ENCODE results near the gene ADGRD1.

Gene ADGRD1

DNA sequence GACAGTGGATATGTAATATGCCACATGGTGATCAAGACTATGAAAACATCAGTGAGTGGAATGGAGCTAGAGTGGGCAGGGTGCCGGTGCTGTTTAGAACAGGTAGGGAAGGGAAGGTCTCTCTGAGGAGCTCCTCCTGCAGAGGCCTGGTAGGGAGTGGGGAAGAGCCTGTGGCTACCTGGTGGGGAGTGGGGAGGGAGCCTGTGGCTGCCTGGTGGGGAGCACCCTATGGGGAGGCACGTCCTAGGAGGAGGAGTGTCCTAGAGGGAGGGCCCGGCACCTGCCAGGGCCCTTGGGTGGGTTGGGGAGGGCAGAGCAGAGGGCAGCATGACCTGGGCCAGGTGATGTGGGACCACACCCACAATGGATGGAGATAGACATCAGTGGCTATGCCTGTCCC is 122.6 kb downstream of the ADGRD1 start:
- DNase-seq = no peak

DNA sequence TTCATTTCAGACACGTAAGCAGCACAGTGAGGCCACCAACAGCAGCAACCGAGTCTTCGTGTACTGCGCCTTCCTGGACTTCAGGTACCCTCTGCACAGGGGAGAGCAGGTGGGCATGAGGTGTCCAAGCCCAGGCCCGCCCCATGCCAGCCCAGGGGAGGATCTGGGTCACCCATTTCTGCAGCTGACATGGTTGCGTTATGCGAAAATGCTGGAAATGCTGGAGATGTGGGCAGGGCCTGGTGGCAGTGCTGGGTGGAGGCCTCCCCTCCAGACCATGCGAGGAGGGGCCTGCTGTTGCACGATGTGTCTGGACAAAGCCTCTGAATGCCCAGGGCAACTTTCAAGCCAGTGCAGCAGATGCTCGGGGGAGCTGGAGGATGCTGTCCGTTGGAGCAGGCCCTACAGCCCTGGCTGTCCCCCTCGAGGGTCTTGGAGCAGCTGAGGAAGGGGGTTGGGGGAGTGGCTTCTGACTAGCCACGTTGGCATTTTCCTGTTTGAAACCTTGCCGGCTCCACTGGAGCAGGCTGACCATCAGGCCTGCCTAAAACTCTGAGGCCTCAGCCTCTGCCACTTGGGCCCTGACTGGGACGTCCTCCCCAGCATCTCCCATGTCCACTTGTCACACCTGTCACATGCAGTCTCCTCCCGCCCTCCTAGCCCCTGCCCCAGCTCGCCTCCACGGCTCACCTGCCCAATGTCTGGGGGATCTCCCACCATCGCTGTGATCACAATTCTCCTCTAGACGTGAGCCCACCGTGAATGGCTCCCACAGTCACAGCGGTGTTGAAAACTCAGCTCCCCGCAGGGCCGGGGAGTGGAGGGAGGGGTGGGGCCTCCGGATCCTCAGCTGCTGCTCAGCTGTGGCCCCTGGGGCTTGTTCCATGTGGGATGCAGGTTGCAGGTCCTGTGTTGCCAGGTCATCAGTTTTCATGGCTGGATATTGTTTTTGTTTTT is 123.4 kb downstream of the ADGRD1 start:
- DNase-seq = no peak

DNA sequence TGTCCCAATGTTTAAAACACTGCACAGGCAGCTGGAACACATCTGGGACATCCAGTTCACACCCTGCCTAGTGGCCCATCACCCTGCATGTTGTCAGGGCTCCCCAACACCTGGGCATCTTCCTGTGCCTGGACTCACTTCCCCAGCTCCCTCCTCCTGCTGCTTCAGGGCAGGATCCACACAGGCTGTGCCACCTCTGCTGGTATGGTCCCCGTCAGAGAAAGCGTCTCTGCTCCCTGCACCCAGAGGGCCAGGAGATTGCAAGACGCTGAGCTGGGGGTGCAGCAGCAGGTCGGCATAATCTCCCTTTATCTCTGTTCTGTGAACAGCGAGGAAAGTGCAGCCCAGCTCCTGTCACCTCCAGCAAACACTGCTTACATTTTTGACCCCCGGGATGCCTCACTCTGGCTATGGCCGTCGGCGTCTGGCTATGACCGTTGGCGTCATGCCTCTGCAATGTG is 124.3 kb downstream of the ADGRD1 start:
- no peak for DNase-seq

DNA sequence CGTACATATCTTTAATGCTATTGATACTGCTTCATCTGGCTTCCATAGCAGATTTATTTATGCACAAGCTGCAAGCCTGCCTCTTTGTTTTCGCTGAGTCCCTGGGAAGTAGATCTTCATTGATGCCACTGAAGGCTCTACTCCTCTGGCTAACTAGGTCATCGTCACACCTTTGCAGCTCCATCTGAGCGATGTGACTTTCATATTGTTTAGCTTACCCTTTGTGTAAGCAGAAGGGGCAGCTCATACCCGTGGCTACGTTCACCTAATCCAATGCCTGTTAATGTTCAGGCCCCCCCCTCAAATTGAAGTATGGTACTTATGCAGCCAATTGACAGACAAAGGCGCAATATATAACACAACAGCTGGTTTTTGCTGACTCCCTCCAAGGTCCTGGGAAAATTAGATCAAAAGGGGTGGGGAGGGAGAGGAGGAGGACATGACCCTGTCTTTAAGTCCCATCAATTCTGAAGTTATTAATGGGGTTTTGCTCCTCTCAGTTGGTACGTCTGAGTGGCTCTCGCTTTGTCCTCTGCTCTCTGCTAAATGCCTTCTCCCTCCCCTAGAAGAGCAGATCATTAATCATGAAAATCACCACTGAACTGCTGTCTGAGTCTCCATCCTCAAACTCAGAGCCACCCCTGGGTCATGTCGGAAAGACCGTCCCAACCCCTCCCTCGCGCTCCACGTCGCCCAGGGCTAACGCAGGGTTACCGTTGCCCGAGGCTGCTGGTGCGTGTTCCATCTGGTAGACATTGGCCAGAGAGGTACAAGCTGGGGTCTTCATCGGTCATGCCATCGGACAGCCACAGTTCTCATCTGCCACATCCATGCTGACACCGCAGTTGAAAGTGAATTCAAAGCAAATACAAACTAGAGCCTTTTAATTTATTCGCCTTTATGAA is 128.8 kb downstream of the ADGRD1 start:
- DNase-seq = no peak

DNA sequence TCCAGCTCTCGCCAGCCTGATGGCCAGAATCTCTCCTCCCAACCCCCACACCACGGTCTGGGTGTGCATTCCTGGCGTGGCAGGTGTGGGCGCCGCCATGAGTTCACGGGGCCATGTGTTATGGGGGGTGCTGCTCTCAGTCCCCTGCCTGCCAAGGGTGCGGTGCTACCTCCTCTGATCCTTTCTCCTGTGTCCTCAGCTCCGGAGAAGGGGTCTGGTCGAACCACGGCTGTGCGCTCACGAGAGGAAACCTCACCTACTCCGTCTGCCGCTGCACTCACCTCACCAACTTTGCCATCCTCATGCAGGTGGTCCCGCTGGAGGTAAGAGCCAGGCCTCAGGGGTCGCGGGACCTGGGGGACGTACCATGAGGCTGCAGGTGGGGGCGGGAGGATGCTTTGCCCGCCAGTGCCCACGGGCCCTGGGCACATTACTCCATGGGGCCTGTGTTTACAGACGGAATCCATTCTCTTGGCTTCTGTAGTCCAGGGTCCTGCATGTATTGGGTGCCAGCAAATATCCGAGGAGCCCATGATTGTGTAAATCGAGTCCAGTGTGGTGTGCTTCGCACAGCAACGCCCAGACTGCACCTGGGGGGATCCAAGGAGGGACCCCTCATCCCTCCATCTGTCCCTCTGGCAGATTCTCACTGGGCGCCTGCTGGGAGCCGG is 130.8 kb downstream of the ADGRD1 start:
- peak; percentile 0 for DNase-seq

DNA sequence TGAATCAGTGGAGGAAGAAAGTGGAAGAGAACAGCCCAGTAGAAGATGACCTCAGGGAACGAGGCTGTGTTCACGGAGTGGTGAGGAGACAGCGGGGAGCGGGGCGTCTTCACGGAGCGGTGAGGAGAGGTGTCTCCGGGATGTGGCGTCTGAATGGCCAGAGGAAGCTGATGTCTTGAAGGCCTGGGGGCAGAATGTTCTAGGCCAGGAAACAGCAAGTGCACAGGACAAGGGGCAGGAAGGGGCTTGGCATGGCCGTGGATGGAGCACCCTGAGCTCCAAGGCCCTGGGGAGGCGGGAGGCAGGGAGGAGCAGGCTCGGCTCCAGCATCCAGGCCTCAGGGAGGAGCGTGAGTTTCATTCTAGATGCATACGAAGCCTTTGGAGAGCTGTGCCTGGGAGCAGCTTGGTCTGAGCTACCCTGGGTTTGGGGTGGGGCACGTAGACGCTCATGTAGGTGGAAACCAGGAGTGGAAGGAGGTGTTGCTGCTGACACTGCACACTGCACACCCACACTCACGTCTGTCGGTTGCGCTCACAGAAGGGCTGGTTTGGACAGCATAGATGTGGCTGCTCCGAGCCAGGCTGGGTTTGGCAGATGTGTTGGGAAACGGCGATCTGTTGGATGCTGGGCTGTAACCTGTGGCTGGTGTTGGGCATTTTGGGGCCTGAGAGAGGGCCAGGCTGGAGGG is 131.6 kb downstream of the ADGRD1 start:
- peak; percentile 1 for DNase-seq

DNA sequence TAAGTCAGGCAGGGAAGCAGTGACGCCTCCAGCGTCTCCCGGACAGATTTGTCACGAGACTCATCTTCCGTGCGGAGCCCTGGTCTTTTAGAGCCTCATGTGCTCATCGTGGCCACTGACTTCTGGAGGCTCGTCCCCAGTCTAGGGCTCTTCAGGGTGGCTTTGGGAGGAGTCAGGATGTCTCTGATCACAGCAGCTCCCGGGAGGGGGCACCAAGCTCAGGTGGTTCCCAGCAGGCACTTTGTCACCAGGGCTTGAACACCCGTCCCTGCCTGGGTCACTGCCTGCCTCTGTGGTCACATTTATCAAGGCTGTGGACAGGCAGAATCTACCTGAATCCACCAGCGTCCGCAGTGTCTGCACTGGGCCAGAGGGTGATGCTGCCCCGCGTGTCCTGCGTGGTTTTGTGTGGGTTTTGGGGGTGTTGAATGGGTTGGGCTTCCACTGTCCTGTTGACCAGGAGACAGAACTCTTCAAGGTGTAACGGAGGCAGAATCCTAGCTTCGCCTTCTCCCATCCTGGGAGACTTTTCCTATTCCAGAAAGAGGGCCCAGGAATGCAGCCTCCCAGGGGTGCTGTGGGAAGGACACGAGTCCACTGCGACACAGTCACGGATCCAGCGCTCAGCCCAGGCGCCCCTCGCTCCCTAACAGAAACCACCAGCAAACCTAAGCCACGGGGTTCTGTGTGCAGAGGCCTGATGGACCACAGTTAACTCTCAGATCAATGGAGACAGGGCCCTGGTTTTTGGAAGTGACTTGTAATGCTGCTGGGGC is 132.3 kb downstream of the ADGRD1 start:
- DNase-seq = peak; percentile 0

DNA sequence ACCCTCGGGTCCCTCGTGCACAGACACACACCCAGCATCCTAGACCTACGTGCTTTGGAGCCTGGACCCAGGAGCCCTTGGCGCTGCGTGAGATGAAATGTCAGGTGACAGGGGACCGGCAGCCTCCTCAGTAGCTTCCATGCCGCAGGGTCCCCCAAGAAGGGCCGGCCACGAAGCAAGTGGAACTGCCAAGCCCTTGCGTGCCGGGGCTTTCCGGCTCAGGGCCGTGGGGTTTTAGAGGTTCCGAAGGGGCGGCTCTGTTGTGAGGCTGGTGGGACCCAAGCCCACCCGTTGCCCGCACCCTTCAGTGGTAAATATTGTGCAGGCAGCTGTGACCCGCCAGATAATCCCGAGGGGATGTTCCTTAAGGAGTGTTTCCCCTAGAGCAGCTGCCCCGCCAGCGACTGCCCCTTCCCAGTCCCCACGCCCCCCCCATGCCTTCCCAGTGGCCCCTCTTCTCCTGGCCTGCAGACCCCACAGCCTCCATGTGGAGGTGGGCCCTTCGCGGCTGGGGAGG is 133.7 kb downstream of the ADGRD1 start:
- no peak for DNase-seq

DNA sequence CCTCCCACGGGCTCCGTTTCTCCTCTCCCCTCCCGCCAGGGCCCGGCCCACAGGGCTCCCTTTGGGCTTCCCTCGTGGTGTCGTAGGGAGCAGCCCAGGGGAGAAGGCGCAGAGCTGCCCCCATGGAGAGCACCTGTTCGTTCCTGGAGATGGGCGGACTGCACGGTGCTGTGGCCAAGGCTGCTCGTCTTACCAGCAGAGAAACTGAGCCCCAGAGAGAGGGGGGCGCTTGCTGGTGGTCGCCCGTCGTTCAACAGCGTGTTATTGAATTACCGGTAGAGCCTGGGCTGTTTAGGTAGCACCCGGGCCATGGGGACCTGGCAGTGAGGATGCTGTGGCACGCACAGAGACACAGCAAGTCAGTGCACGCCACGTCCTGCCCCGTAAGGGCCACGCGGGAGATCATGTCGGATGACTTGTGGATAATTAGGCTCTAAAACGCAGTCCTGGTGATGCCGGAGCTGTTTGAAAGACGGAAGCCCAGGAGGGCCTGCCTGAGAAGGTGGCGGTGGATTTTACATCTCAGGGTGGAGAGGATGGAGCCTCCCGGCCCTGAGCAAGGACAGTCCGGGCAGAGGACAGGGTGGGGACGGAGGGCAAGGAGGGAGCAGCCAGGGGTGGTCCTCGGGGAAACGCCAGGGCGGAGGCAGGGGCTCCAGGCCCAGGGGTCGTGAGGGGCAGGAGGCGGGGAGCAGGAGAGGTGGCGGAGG is 134.4 kb downstream of the ADGRD1 start:
- DNase-seq = peak; percentile 1

DNA sequence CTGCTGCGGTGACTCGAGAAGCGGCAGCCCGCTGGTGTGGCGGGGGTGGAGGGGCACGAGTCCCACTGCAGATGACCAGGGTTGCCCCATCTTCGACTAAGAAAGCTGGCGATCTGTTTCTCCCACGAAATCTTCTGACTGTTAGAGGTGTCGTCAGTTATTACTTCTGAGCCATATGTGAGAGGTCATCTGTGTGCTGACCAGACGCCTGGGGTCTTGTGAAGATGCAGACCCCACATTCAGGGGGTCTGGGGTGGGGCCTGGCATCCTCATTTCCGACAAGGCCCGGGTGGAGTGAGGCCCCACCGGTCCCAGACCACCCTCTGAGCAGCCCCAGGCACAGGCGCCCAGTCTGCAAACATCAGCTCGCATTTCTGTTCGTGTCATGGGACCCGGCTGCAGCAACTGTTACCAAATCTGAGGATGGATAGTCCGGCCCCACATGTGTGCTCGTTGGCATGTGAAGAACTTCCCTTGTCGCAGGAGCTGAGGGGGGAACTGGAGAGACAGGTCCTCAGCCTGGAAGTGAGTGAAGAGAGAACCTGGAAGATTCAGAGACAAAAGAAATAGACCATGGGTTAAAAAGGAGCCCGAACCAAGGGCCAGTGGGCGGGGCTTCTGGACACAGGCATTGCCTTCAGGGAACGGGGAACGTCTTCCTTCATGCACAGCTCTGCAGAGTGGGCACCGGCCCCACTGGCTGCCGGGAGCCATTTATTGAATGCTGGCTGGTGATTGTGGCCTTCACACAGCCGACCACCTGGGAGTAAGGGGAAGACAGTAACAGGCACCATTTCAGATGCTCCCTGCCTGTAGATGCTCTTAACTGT is 135.2 kb downstream of the ADGRD1 start:
- DNase-seq = no peak

DNA sequence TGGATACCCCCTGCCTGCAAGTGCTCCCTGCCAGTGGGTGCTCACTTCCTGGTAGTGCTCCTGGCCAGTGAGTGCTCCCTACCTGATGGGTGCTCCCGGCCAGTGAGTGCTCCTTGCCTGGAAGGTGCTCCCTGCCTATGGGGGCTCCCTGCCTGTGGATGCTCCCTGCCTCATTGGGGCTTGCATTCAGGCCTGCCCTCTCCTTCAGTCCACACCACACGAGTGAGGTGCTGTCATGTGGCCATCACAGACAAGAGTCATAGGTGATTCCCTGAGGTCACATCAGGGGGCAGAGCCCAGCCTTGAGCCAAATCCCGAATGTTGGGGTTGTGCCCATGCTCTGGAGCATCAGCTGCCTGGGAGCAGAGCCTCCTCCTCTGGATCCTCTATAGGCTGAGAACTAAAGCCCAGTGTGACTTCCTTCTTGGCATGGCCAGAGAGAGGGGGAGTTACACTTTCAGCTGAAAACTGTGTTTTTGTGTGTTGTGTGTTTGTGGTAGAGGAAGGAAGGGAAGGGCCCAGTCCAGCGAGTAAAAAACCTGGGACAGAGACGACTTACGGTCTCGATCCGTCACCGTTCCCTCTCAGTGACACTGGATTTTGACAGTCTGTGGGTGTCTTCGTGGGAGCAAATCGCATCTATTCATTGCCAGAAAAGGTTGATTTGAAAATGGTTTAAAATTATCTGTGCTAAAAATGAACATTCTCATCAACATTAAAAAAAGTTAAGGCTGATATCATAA is 136.0 kb downstream of the ADGRD1 start:
- no peak for DNase-seq

DNA sequence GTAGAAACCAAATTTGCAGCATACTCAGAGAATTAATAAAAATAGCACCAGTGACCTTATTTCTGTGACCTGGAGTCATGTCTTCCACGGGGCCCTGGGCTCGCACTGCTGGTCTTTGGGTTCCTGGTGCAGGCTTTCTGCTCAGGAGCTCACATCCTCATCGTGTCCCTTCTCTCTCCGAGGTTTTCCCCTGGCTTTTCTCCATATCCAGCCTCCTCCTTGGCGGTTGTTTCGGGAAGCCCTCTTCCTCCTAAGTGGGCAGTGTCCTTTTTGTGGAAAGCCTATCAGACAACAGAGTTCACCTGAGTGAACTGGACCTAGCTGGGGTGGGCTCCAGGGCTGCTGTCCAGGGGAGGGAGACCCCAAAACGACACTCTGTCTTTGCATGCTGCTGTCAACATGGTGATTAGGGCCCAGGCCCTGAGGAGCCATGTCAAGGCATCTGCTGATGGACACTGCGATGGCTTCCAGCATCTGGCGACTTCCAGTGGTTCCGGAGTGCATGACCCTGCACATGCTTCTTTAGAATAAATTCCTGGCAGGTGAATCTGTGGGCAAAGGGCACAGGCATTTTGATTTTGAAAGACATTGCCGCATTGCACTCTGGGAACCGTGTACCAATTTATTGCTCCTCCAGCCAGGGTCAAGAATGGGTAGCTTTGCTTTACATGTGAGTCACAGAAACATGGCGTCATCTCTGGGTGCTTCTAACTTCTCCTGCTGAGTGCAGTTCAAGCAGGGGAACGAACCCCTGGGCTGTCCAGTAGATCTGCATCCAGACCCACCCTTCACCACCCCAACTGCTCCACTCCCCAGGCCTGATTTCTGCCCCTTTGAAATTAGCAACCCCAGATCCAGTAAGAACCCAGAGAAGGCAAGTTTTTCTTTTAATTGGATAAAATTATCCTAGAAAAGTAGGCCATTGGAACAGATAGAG is 136.8 kb downstream of the ADGRD1 start:
- no peak for DNase-seq

DNA sequence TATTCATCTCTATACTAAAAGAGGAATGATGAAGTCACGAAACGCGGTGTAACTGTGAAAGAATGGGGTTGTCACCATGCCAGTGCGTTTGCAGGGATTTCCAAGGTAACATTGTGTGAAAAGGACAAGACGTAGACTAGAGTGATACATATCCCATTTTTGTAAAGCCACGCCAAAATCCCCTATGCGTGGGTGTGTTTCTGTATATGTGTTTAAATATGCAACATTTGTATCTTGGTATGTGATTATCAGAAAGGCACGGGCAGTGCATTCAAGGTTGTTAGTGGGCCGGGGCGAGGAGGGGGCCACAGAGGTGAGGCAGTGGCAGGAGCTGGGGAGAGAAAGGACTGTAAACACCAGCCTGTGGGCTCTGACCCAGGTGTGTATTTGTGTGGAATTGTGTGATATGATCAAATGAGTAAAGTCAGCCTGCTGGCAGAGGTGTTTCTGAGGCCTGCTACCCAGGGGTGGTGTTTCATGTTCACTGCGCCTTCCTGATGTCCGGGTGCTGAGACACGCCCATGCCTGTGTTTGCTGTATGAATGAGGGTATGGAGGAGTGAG is 137.8 kb downstream of the ADGRD1 start:
- no peak for DNase-seq

DNA sequence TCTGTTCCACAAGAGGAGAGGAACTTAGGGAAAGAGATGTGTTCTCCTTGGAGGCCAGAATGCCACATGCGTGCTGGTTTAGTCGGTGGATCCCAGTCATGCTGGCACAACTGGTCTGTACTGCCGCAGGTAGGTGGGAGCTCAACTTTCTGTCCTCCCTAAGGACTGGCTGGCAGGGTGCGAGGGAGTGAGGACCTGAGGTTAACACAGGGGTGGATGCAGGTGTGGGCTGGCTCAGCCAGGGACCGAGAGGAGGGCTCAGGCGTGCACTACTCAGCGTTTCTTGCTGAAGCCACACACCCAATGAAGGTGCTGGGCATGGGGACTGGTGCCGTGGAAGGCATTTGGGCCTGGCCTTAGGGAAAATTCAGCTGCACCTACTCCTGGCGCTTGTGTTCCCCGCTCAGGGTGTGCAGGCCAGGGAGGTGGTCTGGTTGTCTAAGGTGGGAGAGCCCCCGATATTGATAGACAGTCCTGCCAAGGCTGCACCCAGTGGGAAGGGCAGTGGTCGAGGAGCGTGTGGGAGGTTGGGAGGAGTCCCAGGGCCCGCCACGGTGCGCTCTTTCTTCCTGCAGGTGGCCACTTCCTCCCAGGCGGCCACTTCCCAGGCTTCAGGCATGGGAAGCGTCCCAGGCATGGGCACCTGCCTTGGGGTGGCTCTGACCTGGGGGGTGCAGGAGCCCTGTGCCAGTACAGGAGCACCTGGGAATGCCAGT is 138.4 kb downstream of the ADGRD1 start:
- DNase-seq = no peak

DNA sequence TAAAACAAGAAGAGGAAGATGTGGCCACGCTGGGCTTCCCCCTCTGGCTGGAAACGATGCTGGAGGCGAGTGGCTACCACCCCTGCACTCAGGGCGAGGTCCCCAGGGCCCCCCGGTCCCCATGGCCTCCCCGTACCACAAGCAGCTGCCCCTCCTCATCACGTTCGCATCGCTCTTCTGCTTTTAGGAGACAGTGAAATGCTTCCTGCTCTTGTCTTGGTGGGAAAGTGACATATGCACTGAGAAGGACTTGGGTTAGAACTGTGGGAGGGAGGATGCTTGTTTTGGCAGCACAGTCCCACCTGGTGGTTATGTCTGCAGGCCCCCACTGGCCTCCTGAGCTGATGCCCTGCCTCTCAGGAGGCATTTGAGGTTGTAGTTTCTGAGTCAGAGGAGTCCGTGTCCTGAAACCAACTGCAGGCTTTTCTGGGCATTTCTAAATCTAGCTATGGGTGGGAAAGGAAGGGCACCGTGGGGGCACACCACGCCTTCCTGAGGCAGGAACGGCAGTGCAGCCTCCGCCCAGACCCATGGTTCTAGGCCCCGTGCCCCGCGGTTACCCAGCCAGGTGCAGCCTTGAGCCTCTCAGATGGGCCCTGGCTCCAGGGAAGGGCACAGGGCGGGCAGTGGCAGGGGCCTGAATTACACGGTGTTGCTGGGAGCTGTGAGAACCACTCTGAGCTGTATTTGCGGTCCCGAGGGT is 139.3 kb downstream of the ADGRD1 start:
- no peak for DNase-seq

DNA sequence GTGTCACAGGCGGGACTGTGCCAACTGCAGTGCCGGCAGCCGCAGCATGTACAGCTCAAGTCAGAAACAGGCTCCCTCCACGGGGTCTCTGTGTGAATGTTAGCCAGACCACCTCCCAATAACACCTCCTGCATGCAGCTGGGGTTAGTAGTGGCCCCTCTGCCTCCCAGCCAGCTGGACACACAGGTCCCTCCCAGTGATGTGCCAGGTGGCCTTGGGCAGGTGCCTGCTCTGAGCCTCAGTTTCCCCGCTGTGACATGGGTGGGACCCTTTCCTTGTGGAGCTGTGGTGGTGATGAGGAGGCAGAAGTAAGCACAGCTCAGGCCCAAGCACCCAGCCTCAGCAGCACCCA is 139.9 kb downstream of the ADGRD1 start:
- DNase-seq = no peak
